ENCODE data around the gene GUCY1A1. TPM values are rescaled to one million over a fixed set of nuclear protein-coding genes. Genes with fewer than 3 reads are reported as not detected.
A peak's percentile ranks its signal among the peaks of the same experiment; 100 is the strongest.

GUCY1A1 gene
- total RNA-seq (2012; rRNA removed): 0.25 TPM in 1 of 2 replicates, not detected in the other

- Histone ChIP-seq H3K9ac (ENCODE audit: low read depth, low read length) (peak within 1 kb of the TSS; percentile 31), H3K4me1 (ENCODE audit: control insufficient read depth, insufficient read depth, low read length) (peaks cover 13% of the 10 kb centered on the region), H3K4me2 (ENCODE audit: low read length) (peak within 1 kb of the TSS; percentile 99), H3K27me3 (ENCODE audit: control insufficient read depth, insufficient read depth, low read length) (peaks cover 61% of the 10 kb centered on the region), H3K4me3 (ENCODE audit: low read length) (peak within 1 kb of the TSS; percentile 74), H3K9me3 (replicated peaks; ENCODE audit: low read length) (no peaks in the 10 kb centered on the region), H3K36me3 (ENCODE audit: insufficient read depth, low read length) (no peaks in the 10 kb centered on the region)
Measured at GRCh38 chr4:155666344-155667221, at the start of gene GUCY1A1. GUCY1A1 (plus strand) TSS chr4:155666848; CDS start chr4:155696868, 30,020 bp downstream.

DNA sequence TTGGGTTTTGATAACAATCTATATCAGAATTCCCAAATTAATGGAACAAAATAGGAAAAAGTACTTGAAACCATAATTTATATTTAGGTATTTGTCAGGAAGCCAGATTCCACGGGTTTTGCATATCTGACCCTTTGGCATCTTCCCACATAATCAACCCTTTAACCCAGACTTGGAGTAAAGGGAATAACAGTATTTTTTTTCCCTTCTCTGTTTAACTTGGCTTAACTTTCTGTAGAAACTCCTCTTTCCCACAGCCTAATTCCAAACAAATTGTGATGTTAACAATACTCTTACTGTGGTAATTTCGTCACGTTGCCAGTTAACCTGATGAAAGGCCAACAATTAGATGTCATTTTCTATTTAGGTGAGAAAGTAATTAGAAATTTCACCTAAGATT is 49.4 kb upstream of the GUCY1A1 start:
- no peak overlapping the region for H3K4me3 ChIP-seq (ENCODE audit: low read length)
- no peaks in the 10 kb centered on the region for H3K27me3 ChIP-seq (ENCODE audit: control insufficient read depth, insufficient read depth, low read length)
- H3K9me3 ChIP-seq (replicated peaks; ENCODE audit: low read length): no peaks in the 10 kb centered on the region
- H3K9ac ChIP-seq (ENCODE audit: low read depth, low read length): no peak overlapping the region
- no peak overlapping the region for H3K4me2 ChIP-seq (ENCODE audit: low read length)
- H3K36me3 ChIP-seq (ENCODE audit: insufficient read depth, low read length): no peaks in the 10 kb centered on the region
- H3K4me1 ChIP-seq (ENCODE audit: control insufficient read depth, insufficient read depth, low read length): no peaks in the 10 kb centered on the region

- Histone ChIP-seq H3K4me2 (ENCODE audit: low read length) (no peak overlapping the region), H3K36me3 (ENCODE audit: insufficient read depth, low read length) (no peaks in the 10 kb centered on the region), H3K9me3 (replicated peaks; ENCODE audit: low read length) (no peaks in the 10 kb centered on the region), H3K4me1 (ENCODE audit: control insufficient read depth, insufficient read depth, low read length) (no peaks in the 10 kb centered on the region), H3K4me3 (ENCODE audit: low read length) (no peak overlapping the region), H3K9ac (ENCODE audit: low read depth, low read length) (no peak overlapping the region), H3K27me3 (ENCODE audit: control insufficient read depth, insufficient read depth, low read length) (no peaks in the 10 kb centered on the region)
Measured at GRCh38 chr4:155618183-155618838, 48.3 kb upstream of the GUCY1A1 start.

- H3K4me3 ChIP-seq (ENCODE audit: low read length): no peak overlapping the region
- no peak overlapping the region for H3K9ac ChIP-seq (ENCODE audit: low read depth, low read length)
- H3K4me1 ChIP-seq (ENCODE audit: control insufficient read depth, insufficient read depth, low read length): no peaks in the 10 kb centered on the region
- no peaks in the 10 kb centered on the region for H3K36me3 ChIP-seq (ENCODE audit: insufficient read depth, low read length)
- no peaks in the 10 kb centered on the region for H3K9me3 ChIP-seq (replicated peaks; ENCODE audit: low read length)
- no peak overlapping the region for H3K4me2 ChIP-seq (ENCODE audit: low read length)
- H3K27me3 ChIP-seq (ENCODE audit: control insufficient read depth, insufficient read depth, low read length): no peaks in the 10 kb centered on the region
Measured at GRCh38 chr4:155620637-155621036, 46.0 kb upstream of the GUCY1A1 start.

DNA sequence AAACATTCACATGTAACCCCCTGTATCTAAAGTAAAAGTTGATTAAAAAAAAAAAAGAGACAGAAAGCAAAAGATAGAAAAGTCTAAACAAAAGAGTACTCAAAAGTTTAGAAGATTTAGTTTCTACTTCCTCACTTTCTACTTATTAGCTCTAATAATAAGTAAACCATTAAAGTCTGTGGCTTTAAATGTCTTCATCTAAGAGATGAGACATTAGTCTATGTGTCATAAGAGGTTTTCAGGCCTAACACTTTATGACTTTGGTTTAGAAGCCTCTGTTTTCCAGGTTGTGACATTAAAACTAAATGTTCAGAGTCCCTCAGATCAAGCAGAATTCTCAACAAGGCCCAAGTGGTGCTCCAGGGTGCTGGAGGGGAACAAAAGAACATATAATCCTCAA is 42.2 kb upstream of the GUCY1A1 start:
- Histone ChIP-seq H3K27me3 (ENCODE audit: control insufficient read depth, insufficient read depth, low read length) (no peaks in the 10 kb centered on the region), H3K4me1 (ENCODE audit: control insufficient read depth, insufficient read depth, low read length) (peaks cover 12% of the 10 kb centered on the region), H3K9ac (ENCODE audit: low read depth, low read length) (no peak overlapping the region), H3K36me3 (ENCODE audit: insufficient read depth, low read length) (no peaks in the 10 kb centered on the region), H3K9me3 (replicated peaks; ENCODE audit: low read length) (no peaks in the 10 kb centered on the region), H3K4me2 (ENCODE audit: low read length) (no peak overlapping the region), H3K4me3 (ENCODE audit: low read length) (no peak overlapping the region)

GRCh38 chr4:155626561-155626960 is 40.1 kb upstream of the GUCY1A1 start:
- H3K4me1 ChIP-seq (ENCODE audit: control insufficient read depth, insufficient read depth, low read length): peaks cover 21% of the 10 kb centered on the region
- H3K36me3 ChIP-seq (ENCODE audit: insufficient read depth, low read length): no peaks in the 10 kb centered on the region
- H3K4me2 ChIP-seq (ENCODE audit: low read length): no peak overlapping the region
- H3K9ac ChIP-seq (ENCODE audit: low read depth, low read length): no peak overlapping the region
- no peaks in the 10 kb centered on the region for H3K27me3 ChIP-seq (ENCODE audit: control insufficient read depth, insufficient read depth, low read length)
- no peaks in the 10 kb centered on the region for H3K9me3 ChIP-seq (replicated peaks; ENCODE audit: low read length)
- no peak overlapping the region for H3K4me3 ChIP-seq (ENCODE audit: low read length)

DNA sequence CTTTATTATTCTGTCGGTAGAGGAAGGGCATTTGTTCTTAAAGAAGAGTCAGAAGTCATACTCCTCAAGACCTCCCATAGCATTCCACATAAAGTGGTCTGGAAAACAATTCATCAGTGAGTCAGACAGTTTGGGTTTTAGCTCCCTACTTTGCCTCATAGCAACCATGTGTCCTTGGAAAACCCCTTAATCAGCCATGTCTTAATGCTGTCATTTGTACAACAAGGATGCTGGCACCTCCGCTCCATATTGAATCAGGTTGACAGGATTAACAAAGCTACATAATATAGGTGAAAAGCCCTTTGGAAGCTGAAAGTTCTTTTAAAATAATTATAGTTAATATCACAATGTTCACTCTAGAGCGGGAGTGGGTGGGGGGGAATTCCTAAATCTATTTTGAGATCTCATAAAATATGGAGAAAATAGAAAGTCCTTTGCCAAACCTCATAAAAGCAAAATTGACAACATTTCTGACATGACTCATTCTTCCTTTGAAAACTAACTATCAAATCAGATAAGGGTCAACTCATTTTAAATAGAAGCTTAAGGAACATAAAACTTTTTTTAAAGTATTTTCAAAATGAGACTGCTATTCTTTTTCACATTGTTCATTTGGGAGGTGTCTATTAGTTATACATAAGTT is 37.3 kb upstream of the GUCY1A1 start:
- peaks cover 21% of the 10 kb centered on the region for H3K4me1 ChIP-seq (ENCODE audit: control insufficient read depth, insufficient read depth, low read length)
- H3K36me3 ChIP-seq (ENCODE audit: insufficient read depth, low read length): no peaks in the 10 kb centered on the region
- no peak overlapping the region for H3K9ac ChIP-seq (ENCODE audit: low read depth, low read length)
- peak overlapping the region; percentile 39 for H3K4me2 ChIP-seq (ENCODE audit: low read length)
- no peaks in the 10 kb centered on the region for H3K9me3 ChIP-seq (replicated peaks; ENCODE audit: low read length)
- H3K4me3 ChIP-seq (ENCODE audit: low read length): no peak overlapping the region
- H3K27me3 ChIP-seq (ENCODE audit: control insufficient read depth, insufficient read depth, low read length): no peaks in the 10 kb centered on the region

DNA sequence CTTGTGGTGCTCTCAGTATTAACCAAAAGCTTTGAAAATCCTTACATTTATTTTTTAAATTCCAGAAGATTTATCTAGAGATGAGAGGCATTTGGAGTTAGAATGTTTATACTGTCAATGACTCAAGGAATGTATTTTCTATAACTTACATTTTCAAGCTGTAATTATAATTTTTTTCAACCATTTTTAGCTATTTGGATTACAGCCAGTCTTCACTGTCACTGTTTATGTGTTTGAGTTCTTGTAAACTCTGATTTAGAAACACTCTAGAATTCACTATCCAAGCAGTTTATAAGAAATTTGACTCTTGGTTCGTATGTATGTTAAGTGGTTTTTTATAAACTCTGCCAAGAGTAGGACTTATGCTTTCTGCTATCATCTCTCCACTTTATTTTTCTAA is 36.7 kb upstream of the GUCY1A1 start:
- Histone ChIP-seq H3K9ac (ENCODE audit: low read depth, low read length) (no peak overlapping the region), H3K4me3 (ENCODE audit: low read length) (no peak overlapping the region), H3K4me1 (ENCODE audit: control insufficient read depth, insufficient read depth, low read length) (peaks cover 21% of the 10 kb centered on the region), H3K36me3 (ENCODE audit: insufficient read depth, low read length) (no peaks in the 10 kb centered on the region), H3K9me3 (replicated peaks; ENCODE audit: low read length) (no peaks in the 10 kb centered on the region), H3K27me3 (ENCODE audit: control insufficient read depth, insufficient read depth, low read length) (no peaks in the 10 kb centered on the region), H3K4me2 (ENCODE audit: low read length) (no peak overlapping the region)

- Histone ChIP-seq H3K9ac (ENCODE audit: low read depth, low read length) (no peak overlapping the region), H3K9me3 (replicated peaks; ENCODE audit: low read length) (no peaks in the 10 kb centered on the region), H3K4me3 (ENCODE audit: low read length) (no peak overlapping the region), H3K36me3 (ENCODE audit: insufficient read depth, low read length) (no peaks in the 10 kb centered on the region), H3K4me1 (ENCODE audit: control insufficient read depth, insufficient read depth, low read length) (peaks cover 21% of the 10 kb centered on the region), H3K27me3 (ENCODE audit: control insufficient read depth, insufficient read depth, low read length) (no peaks in the 10 kb centered on the region), H3K4me2 (ENCODE audit: low read length) (no peak overlapping the region)
Measured at GRCh38 chr4:155632310-155632840, 34.3 kb upstream of the GUCY1A1 start.

GRCh38 chr4:155638195-155638965 is 28.3 kb upstream of the GUCY1A1 start:
- H3K36me3 ChIP-seq (ENCODE audit: insufficient read depth, low read length): no peaks in the 10 kb centered on the region
- no peaks in the 10 kb centered on the region for H3K4me1 ChIP-seq (ENCODE audit: control insufficient read depth, insufficient read depth, low read length)
- no peak overlapping the region for H3K4me3 ChIP-seq (ENCODE audit: low read length)
- H3K9me3 ChIP-seq (replicated peaks; ENCODE audit: low read length): no peaks in the 10 kb centered on the region
- H3K4me2 ChIP-seq (ENCODE audit: low read length): no peak overlapping the region
- H3K9ac ChIP-seq (ENCODE audit: low read depth, low read length): no peak overlapping the region
- H3K27me3 ChIP-seq (ENCODE audit: control insufficient read depth, insufficient read depth, low read length): no peaks in the 10 kb centered on the region
